Esophagus squamous epithelium (tissue), 5 donors: ENCODE data around the gene TGIF2. TPM values are rescaled to one million over a fixed set of nuclear protein-coding genes. Genes with fewer than 3 reads are reported as not detected.

Experiments used
- DNase-seq: peaks from one replicate; lab custom pipeline; 2025; lab: John Stamatoyannopoulos, UW
- H3K27ac ChIP-seq, 4 donors: fragments of 200-600 bp; sonication (generic); one replicate each; pipeline ENCODE4 v1.5.1; 2016 to 2019; ENCODE audit warnings: mild to moderate bottlenecking in 1 of 4
- H3K27me3 ChIP-seq, 4 donors: fragments of 200-600 bp; sonication (generic); 1 replicate in 3 of 4; 2 replicates in 1 of 4; pipeline versions ENCODE4 v1.5.1 to v1.6.0; 2017 to 2021; ENCODE audit warnings: antibody characterized with exemption in 1 of 4
- H3K36me3 ChIP-seq, 3 donors: fragments of 200-600 bp; sonication (generic); one replicate each; pipeline ENCODE4 v1.5.1; 2016 to 2019
- H3K4me1 ChIP-seq, 3 donors: fragments of 200-600 bp; sonication (generic); one replicate each; pipeline ENCODE4 v1.5.1; 2017 to 2019
- H3K4me3 ChIP-seq, 4 donors: fragments of 200-600 bp; sonication (generic); 1 replicate in 3 of 4; 2 replicates in 1 of 4; pipeline ENCODE4 v1.5.1; 2016 to 2019; ENCODE audit warnings: mild to moderate bottlenecking in 2 of 4, moderate library complexity in 1 of 4
- H3K9me3 ChIP-seq, 3 donors: fragments of 200-600 bp; sonication (generic); one replicate each; pipeline ENCODE4 v1.5.1; 2016 to 2019
- POLR2A ChIP-seq, 4 donors: fragments of 450-650 bp; IDR thresholded peaks; one replicate each; pipeline ENCODE4 v1.6.1; 2017; ENCODE audit warnings: antibody characterized with exemption in 4 of 4, mild to moderate bottlenecking in 4 of 4, moderate library complexity in 3 of 4
- WGBS, 2 donors: methylation state at CpG; one replicate each; pipeline ENCODE4 v1.1.5; 2018; 5-methylcytosine and 5-hydroxymethylcytosine counted together
- intact Hi-C: fragments of 100-400 bp; cut with DNase I; formaldehyde crosslinking; loops from one replicate; pipeline ENCODE4 v1.15.0; 2022
- total RNA-seq, 4 donors: library from RNA; depleted of rRNA; stranded (reverse); fragments of >200 nt; gene quantifications; one replicate each; pipeline ENCODE4 v1.1.0, GENCODE V29; 2016
- TF ChIP-seq, protein P1 (sequence below), 6 experiments: fragments of 450-650 bp in 4 of 6; fragments of 200-600 bp in 2 of 6; sonication (generic) in 2 of 6; IDR thresholded peaks; one replicate each; pipeline ENCODE4 v1.5.1; 2016 to 2019; ENCODE audit warnings: antibody characterized with exemption in 6 of 6, mild to moderate bottlenecking in 4 of 6, moderate library complexity in 4 of 6
- donor health status: DM: yes; HTN: yes; CAD: no.

Gene TGIF2
- total RNA-seq, 4 donors from 2014 or later: 3.4 to 10.9 (median 7.1) TPM

DNA sequence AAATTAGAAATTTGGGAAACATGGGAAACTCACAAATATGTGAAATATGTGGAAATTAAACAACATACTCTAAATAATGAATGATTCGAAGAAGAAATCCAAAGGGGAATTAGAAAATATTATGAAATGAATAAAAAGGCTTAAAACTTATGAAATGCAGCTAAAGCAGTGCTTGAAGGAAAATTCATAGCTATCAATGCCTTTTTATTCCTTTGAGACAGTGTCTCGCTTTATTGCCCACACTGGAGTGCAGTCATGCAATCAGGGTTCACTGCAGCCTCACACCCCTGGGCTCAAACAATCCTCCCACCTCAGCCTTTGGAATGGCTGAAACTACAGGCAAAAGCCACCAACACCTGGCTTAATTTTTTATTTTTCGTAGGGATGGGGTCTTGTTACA is 7.9 kb upstream of the TGIF2 start:
- TF ChIP-seq, protein P1, sequence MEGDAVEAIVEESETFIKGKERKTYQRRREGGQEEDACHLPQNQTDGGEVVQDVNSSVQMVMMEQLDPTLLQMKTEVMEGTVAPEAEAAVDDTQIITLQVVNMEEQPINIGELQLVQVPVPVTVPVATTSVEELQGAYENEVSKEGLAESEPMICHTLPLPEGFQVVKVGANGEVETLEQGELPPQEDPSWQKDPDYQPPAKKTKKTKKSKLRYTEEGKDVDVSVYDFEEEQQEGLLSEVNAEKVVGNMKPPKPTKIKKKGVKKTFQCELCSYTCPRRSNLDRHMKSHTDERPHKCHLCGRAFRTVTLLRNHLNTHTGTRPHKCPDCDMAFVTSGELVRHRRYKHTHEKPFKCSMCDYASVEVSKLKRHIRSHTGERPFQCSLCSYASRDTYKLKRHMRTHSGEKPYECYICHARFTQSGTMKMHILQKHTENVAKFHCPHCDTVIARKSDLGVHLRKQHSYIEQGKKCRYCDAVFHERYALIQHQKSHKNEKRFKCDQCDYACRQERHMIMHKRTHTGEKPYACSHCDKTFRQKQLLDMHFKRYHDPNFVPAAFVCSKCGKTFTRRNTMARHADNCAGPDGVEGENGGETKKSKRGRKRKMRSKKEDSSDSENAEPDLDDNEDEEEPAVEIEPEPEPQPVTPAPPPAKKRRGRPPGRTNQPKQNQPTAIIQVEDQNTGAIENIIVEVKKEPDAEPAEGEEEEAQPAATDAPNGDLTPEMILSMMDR (IDR thresholded peaks at IDR 0.05): no peak
- TF ChIP-seq POLR2A (IDR thresholded peaks at IDR 0.05): no peak
- intact Hi-C loops: no loop called here
- H3K36me3 ChIP-seq: no peaks in the 10 kb centered on the region
- no peak overlapping the region for H3K4me3 ChIP-seq
- H3K27me3 ChIP-seq: peaks cover 0 to 6% (median 0%) of the 10 kb centered on the region in 4 donors
- 92% methylated on average over 3 of the region's 3 CpGs for WGBS, 2 donors
- H3K9me3 ChIP-seq: peaks cover 0 to 12% (median 4%) of the 10 kb centered on the region in 3 donors
- H3K27ac ChIP-seq: no peak overlapping the region
- H3K4me1 ChIP-seq: no peaks in the 10 kb centered on the region
- no peak for DNase-seq

DNA sequence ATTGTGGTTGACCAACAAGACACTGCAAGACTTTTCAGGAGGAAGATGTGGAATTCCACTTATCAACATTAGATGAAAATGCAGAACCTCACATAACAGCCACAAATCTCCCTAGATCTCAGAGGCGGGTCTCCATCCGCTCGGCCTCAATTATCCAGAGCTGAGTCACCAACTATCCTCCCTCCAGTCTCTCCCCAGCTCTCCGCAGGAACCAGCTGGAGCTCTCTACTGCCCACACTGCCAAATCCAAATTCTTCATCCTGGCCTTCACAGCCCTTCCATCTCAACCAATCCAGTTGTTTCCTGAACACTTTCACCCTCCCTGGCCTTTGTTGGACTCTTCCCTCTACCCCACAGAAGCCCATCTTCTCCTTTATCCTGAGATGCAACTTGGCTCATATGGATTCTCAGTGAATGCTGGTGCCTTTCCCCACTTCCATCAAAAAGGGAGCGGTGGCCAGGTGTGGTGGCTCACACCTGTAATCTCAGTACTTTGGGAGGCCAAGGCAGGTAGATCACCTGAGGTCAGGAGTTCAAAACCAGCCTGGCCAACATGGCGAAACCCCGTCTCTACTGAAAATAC is 3.5 kb upstream of the TGIF2 start:
- TF ChIP-seq, protein P1 (IDR thresholded peaks at IDR 0.05): no peak
- no peak for TF ChIP-seq POLR2A (IDR thresholded peaks at IDR 0.05)
- Histone ChIP-seq H3K4me1 (peaks cover 5 to 31% (median 10%) of the 10 kb centered on the region in 3 donors), H3K9me3 (peaks cover 0 to 11% (median 4%) of the 10 kb centered on the region in 3 donors), H3K4me3 (no peak overlapping the region), H3K27me3 (peaks cover 0 to 29% (median 0%) of the 10 kb centered on the region in 4 donors), H3K36me3 (no peaks in the 10 kb centered on the region), H3K27ac (no peak overlapping the region)
- WGBS, 2 donors: 41 to 69% methylated on average over 6 to 7 of the region's 7 CpGs
- intact Hi-C loops: no loop called here
- no peak for DNase-seq

DNA sequence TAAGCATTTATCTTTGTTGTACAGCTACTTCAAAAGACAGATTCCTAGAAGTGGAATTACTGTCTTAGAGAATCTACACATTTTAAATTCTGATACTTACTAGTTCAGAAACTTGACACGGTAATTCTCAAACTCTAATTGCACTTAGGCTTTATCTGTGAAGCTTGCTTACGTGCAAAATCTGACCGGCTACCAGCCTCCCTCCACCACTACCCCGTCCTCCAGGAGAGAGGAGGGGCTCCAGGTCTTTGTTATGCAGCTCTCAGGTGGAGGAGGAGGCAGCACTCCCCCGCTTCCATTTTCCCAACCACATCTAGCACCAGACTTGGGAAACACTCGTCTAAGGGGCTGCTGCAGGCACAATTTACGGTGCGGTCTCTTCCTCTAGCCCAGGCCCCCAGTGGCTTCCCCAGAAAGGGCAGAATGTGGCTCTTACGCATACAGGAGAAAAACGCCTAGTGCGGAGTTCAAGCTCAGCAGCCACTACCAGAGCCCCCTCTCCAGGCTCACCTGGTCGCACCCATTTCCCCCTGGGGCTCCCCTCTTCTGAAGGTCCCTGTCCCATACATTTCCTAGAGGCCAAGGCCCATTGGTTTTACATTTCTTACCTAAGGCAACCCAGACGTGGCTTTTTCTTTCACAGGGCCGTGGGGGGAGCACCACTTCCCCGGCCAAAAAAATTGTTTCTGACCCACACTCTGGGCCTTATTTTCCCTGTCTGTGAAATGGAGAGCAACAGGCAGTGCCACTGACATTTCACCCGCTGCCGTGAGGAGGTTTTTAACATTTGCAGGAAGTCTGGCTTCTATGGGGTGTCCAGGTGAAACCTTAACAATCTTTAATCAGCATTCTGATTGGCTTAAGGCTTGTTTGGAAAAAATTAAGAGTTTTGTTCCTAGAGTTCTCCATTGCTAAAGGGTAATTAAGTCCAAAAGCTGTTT is 1.6 kb upstream of the TGIF2 start:
- no peak overlapping the region for H3K4me3 ChIP-seq
- TF ChIP-seq POLR2A (IDR thresholded peaks at IDR 0.05): no peak
- TF ChIP-seq, protein P1 (IDR thresholded peaks at IDR 0.05): no peak

DNA sequence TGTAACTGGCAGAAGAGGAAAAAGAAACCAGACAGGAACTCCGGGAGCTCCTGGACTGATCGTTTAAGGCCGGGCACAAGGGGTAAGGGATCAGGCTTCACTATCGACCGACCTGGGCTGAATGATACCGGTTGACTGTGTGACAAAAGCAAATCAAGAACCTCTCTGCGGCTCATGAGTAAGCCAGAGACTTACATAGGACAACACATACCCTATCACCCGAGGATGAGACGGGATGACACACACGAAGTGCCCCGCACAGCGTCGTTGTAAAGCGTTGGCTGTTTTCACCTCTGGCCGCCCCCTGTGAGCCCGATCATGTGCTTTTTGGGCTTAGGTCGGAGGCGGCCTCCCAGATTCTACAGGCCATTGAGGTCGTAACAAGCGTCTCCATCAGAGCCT is 695 bp upstream of the TGIF2 start:
- TF ChIP-seq, protein P1 (IDR thresholded peaks at IDR 0.05): no peak
- no peak for TF ChIP-seq POLR2A (IDR thresholded peaks at IDR 0.05)
- DNase-seq: no peak
- intact Hi-C loops: no loop called here

More for the DNA sequence above, 1.6 kb upstream of the TGIF2 start:
- no peaks in the 10 kb centered on the region for H3K36me3 ChIP-seq
- intact Hi-C loops: no loop called here
- H3K27ac ChIP-seq: peak overlapping the region; percentile 82 to 95 (median 92)
- WGBS, 2 donors: 61 to 62% methylated on average over 11 to 13 of the region's 17 CpGs
- peaks cover 10 to 49% (median 17%) of the 10 kb centered on the region in 3 donors for H3K4me1 ChIP-seq
- no peaks in the 10 kb centered on the region for H3K9me3 ChIP-seq
- DNase-seq: no peak
- H3K27me3 ChIP-seq: peaks cover 0 to 29% (median 0%) of the 10 kb centered on the region in 4 donors

More for the DNA sequence above, 695 bp upstream of the TGIF2 start:
- Histone ChIP-seq H3K27ac (peak overlapping the region; percentile 82 to 95 (median 92)), H3K4me3 (peak overlapping the region; percentile 47 to 89 (median 80)), H3K4me1 (peaks cover 10 to 49% (median 17%) of the 10 kb centered on the region in 3 donors), H3K36me3 (no peaks in the 10 kb centered on the region), H3K27me3 (peaks cover 0 to 29% (median 0%) of the 10 kb centered on the region in 4 donors), H3K9me3 (no peaks in the 10 kb centered on the region)
- WGBS, 2 donors: 16 to 18% methylated on average over 18 of the region's 20 CpGs
